Karpas-422 (cell line): ENCODE results near the gene DUSP2. TPM values are rescaled to one million over a fixed set of nuclear protein-coding genes. Genes with fewer than 3 reads are reported as not detected.
A peak's percentile ranks its signal among the peaks of the same experiment; 100 is the strongest.

Experiments
- DNase-seq: peaks from one replicate; pipeline ENCODE4 v3.0.0-alpha.2; 2015
- H2AFZ ChIP-seq: fragments of 200-600 bp; sonication (generic); 2 replicates; pipeline ENCODE4 v1.6.1; 2014; ENCODE audit warnings: antibody characterized with exemption, low read length, mixed read lengths
- H3K27ac ChIP-seq: fragments of 200-600 bp; sonication (generic); 2 replicates; pipeline ENCODE4 v1.5.1; 2014; ENCODE audit warnings: mild to moderate bottlenecking, low read length, moderate library complexity
- H3K27me3 ChIP-seq: fragments of 200-600 bp; sonication (generic); 2 replicates; pipeline ENCODE4 v1.6.1; 2014; ENCODE audit warnings: low read length, mixed read lengths
- H3K36me3 ChIP-seq: fragments of 200-600 bp; sonication (generic); 2 replicates; pipeline ENCODE4 v1.6.1; 2014; ENCODE audit warnings: low read length, mixed read lengths; ENCODE audit not compliant: insufficient read depth
- H3K4me1 ChIP-seq: fragments of 200-600 bp; sonication (generic); 2 replicates; pipeline ENCODE4 v1.6.1; 2014; ENCODE audit warnings: mild to moderate bottlenecking, low read length, mixed read lengths
- H3K4me2 ChIP-seq: fragments of 200-600 bp; sonication (generic); 2 replicates; pipeline ENCODE4 v1.6.1; 2014; ENCODE audit warnings: low read length, low read depth, mild to moderate bottlenecking; ENCODE audit not compliant: poor library complexity, severe bottlenecking
- H3K4me3 ChIP-seq: fragments of 200-600 bp; sonication (generic); 2 replicates; pipeline ENCODE4 v1.5.1; 2014; ENCODE audit warnings: mild to moderate bottlenecking, antibody characterized with exemption, low read length, mixed read lengths
- H3K79me2 ChIP-seq: fragments of 200-600 bp; sonication (generic); 2 replicates; pipeline ENCODE4 v1.6.1; 2014; ENCODE audit warnings: mild to moderate bottlenecking, low read length, mixed read lengths
- H3K9ac ChIP-seq: fragments of 200-600 bp; sonication (generic); 2 replicates; pipeline ENCODE4 v1.6.0; 2014; ENCODE audit warnings: low read length
- H3K9me2 ChIP-seq: fragments of 200-600 bp; sonication (generic), shearing (Covaris generic); replicated peaks from 2 replicates; pipeline ENCODE4 v1.6.0; 2014; ENCODE audit warnings: mild to moderate bottlenecking, low read length, moderate library complexity; ENCODE audit not compliant: insufficient read depth
- H3K9me3 ChIP-seq: fragments of 300-700, 200-600 bp; sonication (generic); 2 replicates; pipeline ENCODE4 v1.6.1; 2014; ENCODE audit warnings: low read length, mixed read lengths
- H4K20me1 ChIP-seq: fragments of 200-600 bp; sonication (generic); 2 replicates; pipeline ENCODE4 v1.6.1; 2014; ENCODE audit warnings: mild to moderate bottlenecking, antibody characterized with exemption, low read length, low read depth; ENCODE audit not compliant: insufficient read depth
- total RNA-seq: library from RNA; depleted of rRNA; stranded (reverse); fragments of >200 nt; shearing (Covaris generic); gene quantifications from 2 replicates; pipeline ENCODE4 v1.2.3, GENCODE V29; 2014; ENCODE audit warnings: low replicate concordance

The DUSP2 gene
- total RNA-seq, 1 experiment from 2014 or later: 25.1 TPM

DNA sequence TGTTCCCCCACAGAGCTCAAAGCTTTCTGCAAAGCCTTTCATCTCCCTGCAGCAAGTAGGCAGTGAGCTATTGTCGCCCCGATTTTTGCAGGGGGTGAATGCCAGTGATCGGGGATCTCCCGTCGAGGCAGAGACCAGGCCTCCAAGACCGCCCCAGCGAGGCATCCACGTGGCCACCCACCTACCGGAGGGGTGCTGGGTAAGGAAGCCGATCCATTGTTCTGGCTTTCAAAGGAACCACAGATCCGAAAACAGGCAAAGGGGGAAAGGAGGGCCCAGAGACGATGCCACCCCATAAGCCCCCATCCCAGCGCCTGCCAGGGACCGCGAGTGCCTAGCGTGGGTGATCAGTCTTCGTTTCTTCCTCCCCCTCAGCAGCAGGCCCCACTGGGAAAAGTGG is 31.3 kb downstream of the DUSP2 start:
- H4K20me1 ChIP-seq: 0 out of 2 replicates have a peak, but pooled peaks cover 7% of the 10 kb centered on the region
- H3K36me3 ChIP-seq: no peaks in the 10 kb centered on the region
- H3K9ac ChIP-seq: no peak overlapping the region
- no peak overlapping the region for H3K4me2 ChIP-seq
- H2AFZ ChIP-seq: no peak overlapping the region
- H3K79me2 ChIP-seq: no peaks in the 10 kb centered on the region
- no peaks in the 10 kb centered on the region for H3K9me2 ChIP-seq
- no peaks in the 10 kb centered on the region for H3K27me3 ChIP-seq
- H3K4me1 ChIP-seq: peaks cover 11% of the 10 kb centered on the region
- no peak overlapping the region for H3K27ac ChIP-seq
- no peak for DNase-seq
- no peak overlapping the region for H3K4me3 ChIP-seq
- no peaks in the 10 kb centered on the region for H3K9me3 ChIP-seq

DNA sequence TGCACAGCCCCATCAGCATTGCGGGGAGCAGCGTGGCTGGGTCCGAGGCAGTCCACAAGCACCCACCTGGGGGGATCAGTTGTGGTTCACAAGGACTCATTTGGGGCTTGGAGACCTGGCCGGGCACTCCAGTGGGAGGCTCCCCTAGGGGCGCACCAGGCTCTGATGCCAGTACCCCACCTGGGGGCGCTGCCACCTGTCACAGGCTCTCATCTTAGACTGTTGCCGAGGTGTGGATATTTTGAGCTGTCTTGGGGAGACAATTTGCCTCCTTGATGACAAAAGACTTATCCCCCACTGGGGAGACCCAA is 31.9 kb downstream of the DUSP2 start:
- H3K27ac ChIP-seq: no peak overlapping the region
- H3K27me3 ChIP-seq: no peaks in the 10 kb centered on the region
- peak; percentile 76 for DNase-seq
- no peak overlapping the region for H3K9ac ChIP-seq
- no peaks in the 10 kb centered on the region for H3K79me2 ChIP-seq
- peaks cover 11% of the 10 kb centered on the region for H3K4me1 ChIP-seq
- no peak overlapping the region for H3K4me2 ChIP-seq
- H4K20me1 ChIP-seq: 0 out of 2 replicates have a peak, but pooled peaks cover 7% of the 10 kb centered on the region
- no peak overlapping the region for H3K4me3 ChIP-seq
- no peaks in the 10 kb centered on the region for H3K36me3 ChIP-seq
- no peaks in the 10 kb centered on the region for H3K9me2 ChIP-seq
- H3K9me3 ChIP-seq: no peaks in the 10 kb centered on the region
- no peak overlapping the region for H2AFZ ChIP-seq

DNA sequence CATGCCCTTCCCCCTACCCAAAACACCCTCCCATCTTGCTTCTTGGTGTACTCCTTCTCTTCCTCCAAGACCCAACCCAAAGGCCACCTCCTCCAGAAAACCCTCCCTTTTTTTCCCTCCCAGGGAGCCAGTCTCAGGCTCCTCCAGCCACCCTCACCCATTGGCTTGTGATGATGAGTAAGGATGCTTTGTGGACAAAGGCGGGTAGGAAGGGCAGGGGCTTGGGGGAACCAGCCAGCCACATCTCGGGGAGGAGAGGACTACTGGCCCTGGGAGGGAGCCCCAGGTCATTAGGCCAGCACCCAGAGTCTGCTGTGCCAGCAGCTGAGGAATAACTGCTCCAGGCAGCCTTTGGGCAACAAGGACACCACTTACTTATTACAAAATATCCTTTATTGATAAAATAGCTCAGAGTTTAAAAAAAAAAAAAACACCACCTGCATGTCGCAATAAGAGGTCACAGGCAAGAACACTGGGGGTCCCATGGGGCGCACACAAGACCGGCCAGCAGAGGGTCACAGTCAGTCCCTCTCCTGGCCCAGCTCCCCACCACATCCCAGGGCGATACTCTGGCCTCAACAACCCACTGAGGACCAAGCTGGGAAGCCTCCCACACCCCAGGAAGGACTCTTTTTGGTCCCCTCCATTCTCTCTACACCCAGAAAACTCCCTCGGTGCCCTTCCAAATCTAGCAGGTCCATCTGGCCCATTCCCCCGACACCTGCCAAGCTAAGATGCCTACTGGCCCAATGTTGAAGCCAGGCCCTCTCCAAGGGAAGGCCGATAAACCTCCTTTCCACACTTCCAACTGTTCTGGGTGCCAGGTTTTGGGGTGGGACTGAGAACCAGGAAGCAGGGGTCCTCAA is 32.5 kb downstream of the DUSP2 start:
- H2AFZ ChIP-seq: no peak overlapping the region
- H3K27me3 ChIP-seq: no peaks in the 10 kb centered on the region
- peaks cover 11% of the 10 kb centered on the region for H3K4me1 ChIP-seq
- H3K27ac ChIP-seq: no peak overlapping the region
- no peak for DNase-seq
- no peaks in the 10 kb centered on the region for H3K9me2 ChIP-seq
- H3K36me3 ChIP-seq: no peaks in the 10 kb centered on the region
- H3K4me2 ChIP-seq: no peak overlapping the region
- no peak overlapping the region for H3K9ac ChIP-seq
- H3K4me3 ChIP-seq: no peak overlapping the region
- no peaks in the 10 kb centered on the region for H3K9me3 ChIP-seq
- H4K20me1 ChIP-seq: 0 out of 2 replicates have a peak, but pooled peaks cover 3% of the 10 kb centered on the region
- H3K79me2 ChIP-seq: no peaks in the 10 kb centered on the region

DNA sequence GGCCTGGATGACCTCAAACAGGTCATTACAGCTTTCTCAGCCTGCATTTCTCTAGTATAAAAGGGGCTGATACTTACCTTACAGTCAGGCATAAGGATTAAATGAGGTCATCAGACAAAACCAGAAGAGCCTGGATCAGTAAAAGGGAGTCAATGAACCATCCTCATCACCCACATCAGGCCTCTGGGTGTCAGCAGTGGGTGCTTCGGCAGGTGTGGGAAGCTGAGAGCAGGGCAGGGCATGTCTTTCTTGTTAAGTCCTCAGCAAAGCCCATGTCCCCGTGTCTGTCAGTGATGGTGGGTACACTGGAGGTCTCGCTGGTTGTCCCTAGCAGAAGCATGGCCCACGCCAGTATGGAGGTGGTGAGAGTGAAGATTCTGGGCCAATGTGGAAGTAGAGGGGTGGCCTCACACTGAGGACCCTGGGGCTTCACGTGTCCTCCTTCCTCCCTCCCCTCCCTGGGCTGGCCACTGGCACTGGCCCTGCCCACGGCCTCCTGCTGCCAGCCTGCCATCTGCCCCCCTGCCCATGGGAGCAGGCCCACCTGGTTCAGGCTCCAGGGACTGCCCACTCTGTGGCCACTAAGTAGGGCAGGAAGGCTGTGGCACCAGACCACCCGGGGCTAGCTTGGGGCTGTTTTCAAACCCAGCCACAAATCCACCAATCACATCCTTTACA is 33.3 kb downstream of the DUSP2 start:
- Histone ChIP-seq H2AFZ (no peak overlapping the region), H3K9me3 (no peaks in the 10 kb centered on the region), H3K9ac (no peak overlapping the region), H3K4me3 (no peak overlapping the region), H3K27me3 (no peaks in the 10 kb centered on the region), H3K9me2 (no peaks in the 10 kb centered on the region), H3K79me2 (no peaks in the 10 kb centered on the region), H3K4me2 (no peak overlapping the region), H3K36me3 (no peaks in the 10 kb centered on the region), H3K4me1 (peaks cover 4% of the 10 kb centered on the region), H3K27ac (no peak overlapping the region), H4K20me1 (no peaks in the 10 kb centered on the region)
- peak; percentile 51 for DNase-seq

DNA sequence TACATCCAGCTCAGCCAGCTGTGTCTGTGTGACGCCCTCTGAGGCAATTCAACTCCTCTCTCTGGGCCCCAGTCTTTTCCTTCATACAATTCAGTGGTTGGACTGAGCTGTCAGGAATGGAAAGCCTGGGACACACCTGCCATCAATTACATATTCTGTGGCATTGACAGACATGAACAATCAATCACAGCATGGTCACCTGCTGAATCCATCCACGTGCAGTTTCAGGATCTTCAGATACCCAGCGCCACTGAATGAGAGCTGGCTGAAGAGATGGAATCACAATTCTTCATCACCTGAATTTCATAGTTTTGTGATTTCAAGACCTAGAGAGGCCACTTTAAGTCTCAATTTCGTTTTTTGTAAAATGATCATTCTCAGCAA is 34.0 kb downstream of the DUSP2 start:
- no peaks in the 10 kb centered on the region for H3K27me3 ChIP-seq
- H3K4me2 ChIP-seq: no peak overlapping the region
- no peak overlapping the region for H3K27ac ChIP-seq
- no peaks in the 10 kb centered on the region for H3K9me2 ChIP-seq
- H3K9ac ChIP-seq: no peak overlapping the region
- H3K4me3 ChIP-seq: no peak overlapping the region
- no peaks in the 10 kb centered on the region for H4K20me1 ChIP-seq
- H2AFZ ChIP-seq: no peak overlapping the region
- H3K9me3 ChIP-seq: no peaks in the 10 kb centered on the region
- no peaks in the 10 kb centered on the region for H3K4me1 ChIP-seq
- DNase-seq: no peak
- no peaks in the 10 kb centered on the region for H3K79me2 ChIP-seq
- H3K36me3 ChIP-seq: no peaks in the 10 kb centered on the region

DNA sequence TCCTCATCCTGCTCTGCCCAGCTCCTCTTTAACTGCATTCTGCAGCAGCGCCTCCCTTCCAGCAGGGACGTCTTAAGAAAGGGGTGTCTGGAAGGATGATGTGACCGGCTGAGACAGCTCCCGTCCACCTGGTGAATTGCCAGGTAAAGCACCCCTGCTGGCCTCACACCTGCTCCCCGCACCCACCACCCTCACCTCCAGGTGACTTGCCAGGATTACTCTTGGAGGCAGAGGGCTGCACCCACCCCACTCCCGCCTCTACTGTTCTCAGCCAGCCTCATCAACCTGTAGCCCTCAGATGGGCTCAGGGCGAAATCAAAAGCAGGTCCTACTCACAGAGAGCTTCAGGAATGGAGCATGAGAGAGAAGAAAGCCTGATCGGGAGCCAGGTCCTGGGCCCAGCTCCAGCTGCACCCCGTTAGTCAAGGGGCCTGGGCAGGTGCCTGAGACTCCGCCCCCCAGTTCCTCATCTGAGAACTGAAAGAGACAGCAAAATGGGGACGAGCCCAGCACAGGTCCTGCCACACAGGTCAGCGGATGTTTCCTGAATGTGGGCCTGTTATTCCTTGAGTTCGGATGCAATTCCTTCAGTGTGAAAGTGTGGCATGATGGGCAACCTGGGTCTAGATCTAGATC is 34.5 kb downstream of the DUSP2 start:
- H3K27ac ChIP-seq: no peak overlapping the region

DNA sequence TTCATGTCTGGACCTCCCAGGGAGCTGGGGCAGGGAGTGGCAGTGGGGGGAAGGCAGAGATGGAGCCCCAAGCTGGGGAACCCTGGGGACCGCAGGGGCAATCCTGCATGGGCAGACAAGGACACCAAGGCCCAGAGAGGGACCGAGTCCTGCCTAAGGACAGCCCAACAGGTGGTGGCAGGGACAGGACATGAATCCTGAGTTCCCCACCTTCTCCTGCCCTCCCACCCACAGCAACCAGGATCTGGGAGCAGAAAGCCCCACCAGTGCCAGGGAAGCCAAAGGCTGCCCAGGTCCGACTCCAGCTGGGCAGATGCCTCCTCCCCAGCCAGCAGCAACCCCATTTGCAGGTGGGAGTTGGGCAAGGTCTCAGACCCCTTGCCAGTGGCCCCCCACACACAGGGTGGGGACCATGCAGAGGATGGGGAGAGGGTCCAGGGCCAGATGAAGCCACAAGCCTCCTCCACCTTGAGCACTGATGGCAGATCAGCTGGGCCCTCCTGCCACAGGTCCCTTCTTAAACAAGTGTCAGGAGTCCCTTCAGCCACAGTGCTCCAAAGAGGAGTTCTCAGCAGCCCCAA is 35.2 kb downstream of the DUSP2 start:
- Histone ChIP-seq H4K20me1 (no peaks in the 10 kb centered on the region), H3K79me2 (no peaks in the 10 kb centered on the region), H3K36me3 (no peaks in the 10 kb centered on the region), H2AFZ (no peak overlapping the region), H3K9me3 (peaks cover 4% of the 10 kb centered on the region; the same call in 1 of the 2 replicates), H3K9ac (no peak overlapping the region), H3K27ac (no peak overlapping the region), H3K9me2 (no peaks in the 10 kb centered on the region), H3K4me1 (no peaks in the 10 kb centered on the region), H3K4me2 (no peak overlapping the region), H3K27me3 (no peaks in the 10 kb centered on the region), H3K4me3 (no peak overlapping the region)
- DNase-seq: no peak

More for the DNA sequence above, 34.5 kb downstream of the DUSP2 start:
- Histone ChIP-seq H2AFZ (no peak overlapping the region), H3K27me3 (no peaks in the 10 kb centered on the region), H3K4me3 (no peak overlapping the region), H3K36me3 (no peaks in the 10 kb centered on the region), H4K20me1 (no peaks in the 10 kb centered on the region), H3K9me2 (no peaks in the 10 kb centered on the region), H3K4me2 (no peak overlapping the region), H3K9ac (no peak overlapping the region), H3K79me2 (no peaks in the 10 kb centered on the region), H3K4me1 (no peaks in the 10 kb centered on the region), H3K9me3 (no peaks in the 10 kb centered on the region)
- DNase-seq: no peak

DNA sequence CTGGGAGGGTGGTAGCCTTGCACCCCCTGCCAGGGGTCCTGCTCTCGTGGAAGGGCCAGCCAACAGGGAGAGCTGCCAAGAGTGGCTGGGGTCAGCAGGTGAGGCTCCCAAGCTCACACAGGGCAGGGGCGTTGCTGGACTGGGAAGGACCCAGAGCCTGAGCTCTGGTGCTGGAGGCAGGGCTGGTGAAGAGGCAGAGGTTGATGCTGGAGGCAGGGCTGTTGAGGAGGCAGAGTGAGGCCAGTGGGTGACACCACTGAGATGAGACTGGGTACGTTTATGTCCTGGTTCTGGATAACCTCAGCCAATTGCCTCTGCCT is 35.9 kb downstream of the DUSP2 start:
- Histone ChIP-seq H3K36me3 (no peaks in the 10 kb centered on the region), H3K27me3 (no peaks in the 10 kb centered on the region), H2AFZ (no peak overlapping the region), H3K9me2 (no peaks in the 10 kb centered on the region), H3K4me3 (no peak overlapping the region), H3K9me3 (peaks cover 6% of the 10 kb centered on the region; the same call in 1 of the 2 replicates), H3K27ac (no peak overlapping the region), H3K79me2 (no peaks in the 10 kb centered on the region), H3K4me2 (no peak overlapping the region), H4K20me1 (no peaks in the 10 kb centered on the region), H3K9ac (no peak overlapping the region), H3K4me1 (no peaks in the 10 kb centered on the region)
- DNase-seq: no peak
